ENCODE data around the gene VILL. TPM values are rescaled to one million over a fixed set of nuclear protein-coding genes. Genes with fewer than 3 reads are reported as not detected.

VILL gene
- total RNA-seq, 1 experiment from 2014 or later: 5.7 TPM

GRCh38 chr3:38004415-38005075 is 14.0 kb downstream of the VILL start:
- ChIA-PET CTCF (interaction anchor here (0.9 kb wide), 1 partner anchor 55 kb away, joined by 4 read pairs; no protein-coding TSS in a partner anchor), POLR2A (no interaction called here)
- Histone ChIP-seq H3K9me3 (ENCODE audit: control insufficient read depth, insufficient read depth, low read depth, low read length) (no peaks in the 10 kb centered on the region), H3K27ac (ENCODE audit: low read length) (no peak overlapping the region), H3K27me3 (ENCODE audit: control insufficient read depth, insufficient read depth, low read length) (no peaks in the 10 kb centered on the region), H3K4me1 (ENCODE audit: control insufficient read depth, insufficient read depth, low read length) (no peaks in the 10 kb centered on the region), H3K4me3 (ENCODE audit: low read depth in 2 of 2, low read length in 2 of 2) (no peak overlapping the region), H3K36me3 (ENCODE audit: control insufficient read depth, insufficient read depth, low read length) (no peaks in the 10 kb centered on the region)
- DNase-seq (ENCODE audit: low read depth, low spot score): no peak
- ATAC-seq: peak; percentile 85
- intact Hi-C loops (cut with micrococcal nuclease; ENCODE audit: unreplicated experiment): no loop called here
- in situ Hi-C loops (cut with HindIII; ENCODE audit: low pct_unique_long_range_greater_than_20kb, low sequenced_read_pairs): no loop called here
- TF ChIP-seq REST (IDR thresholded peaks at IDR 0.05; ENCODE audit: insufficient read depth in 1 of 2, low read depth in 2 of 2, low read length in 1 of 2): no peak
- TF ChIP-seq, protein P1, sequence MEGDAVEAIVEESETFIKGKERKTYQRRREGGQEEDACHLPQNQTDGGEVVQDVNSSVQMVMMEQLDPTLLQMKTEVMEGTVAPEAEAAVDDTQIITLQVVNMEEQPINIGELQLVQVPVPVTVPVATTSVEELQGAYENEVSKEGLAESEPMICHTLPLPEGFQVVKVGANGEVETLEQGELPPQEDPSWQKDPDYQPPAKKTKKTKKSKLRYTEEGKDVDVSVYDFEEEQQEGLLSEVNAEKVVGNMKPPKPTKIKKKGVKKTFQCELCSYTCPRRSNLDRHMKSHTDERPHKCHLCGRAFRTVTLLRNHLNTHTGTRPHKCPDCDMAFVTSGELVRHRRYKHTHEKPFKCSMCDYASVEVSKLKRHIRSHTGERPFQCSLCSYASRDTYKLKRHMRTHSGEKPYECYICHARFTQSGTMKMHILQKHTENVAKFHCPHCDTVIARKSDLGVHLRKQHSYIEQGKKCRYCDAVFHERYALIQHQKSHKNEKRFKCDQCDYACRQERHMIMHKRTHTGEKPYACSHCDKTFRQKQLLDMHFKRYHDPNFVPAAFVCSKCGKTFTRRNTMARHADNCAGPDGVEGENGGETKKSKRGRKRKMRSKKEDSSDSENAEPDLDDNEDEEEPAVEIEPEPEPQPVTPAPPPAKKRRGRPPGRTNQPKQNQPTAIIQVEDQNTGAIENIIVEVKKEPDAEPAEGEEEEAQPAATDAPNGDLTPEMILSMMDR (IDR thresholded peaks at IDR 0.05): peak; percentile 80
- BruUV-seq (replicated peaks): no TSS peak

DNA sequence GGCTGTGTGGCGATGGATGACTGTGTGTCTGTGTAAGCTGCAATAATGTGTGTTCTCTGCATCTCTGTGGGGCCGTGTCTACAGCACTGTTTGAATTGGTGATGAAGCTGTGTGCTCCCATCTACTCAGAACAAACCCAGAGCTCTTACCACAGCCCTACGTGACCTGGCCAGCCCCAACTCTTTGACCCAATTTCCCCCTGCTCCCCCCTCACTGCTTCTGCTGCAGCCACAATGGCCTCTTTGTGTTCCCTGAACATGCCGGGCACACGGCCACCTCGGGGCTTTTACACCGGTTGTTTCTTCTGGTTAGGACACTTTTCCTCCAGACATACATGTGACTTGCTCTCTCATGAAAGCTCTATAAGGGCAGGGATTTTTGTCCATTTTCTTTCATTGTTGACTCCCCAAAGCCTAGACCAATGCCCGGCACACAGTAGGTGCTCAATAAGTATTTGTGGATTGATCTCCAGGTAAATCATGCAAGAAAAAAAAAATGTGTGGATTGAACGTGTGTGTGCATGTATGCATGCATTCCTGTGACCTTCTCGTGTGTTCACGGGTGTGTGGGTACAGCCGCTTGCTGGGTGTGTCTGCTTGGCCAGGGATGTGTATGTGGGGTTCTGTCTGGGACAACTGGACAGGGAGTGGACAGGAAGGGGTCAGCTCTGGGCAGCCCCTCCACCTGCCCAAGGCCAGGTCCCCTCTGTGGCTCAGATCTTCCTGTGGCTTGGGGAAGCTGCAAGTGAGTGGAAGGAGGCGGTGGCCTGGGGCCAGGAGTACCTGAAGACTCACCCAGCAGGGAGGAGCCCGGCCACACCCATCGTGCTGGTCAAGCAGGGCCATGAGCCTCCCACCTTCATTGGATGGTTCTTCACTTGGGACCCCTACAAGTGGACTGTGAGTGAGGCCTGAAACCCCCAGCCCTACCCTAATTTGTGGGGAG is 14.8 kb downstream of the VILL start:
- Histone ChIP-seq H3K27ac (ENCODE audit: low read length) (no peak overlapping the region), H3K9me3 (ENCODE audit: control insufficient read depth, insufficient read depth, low read depth, low read length) (no peaks in the 10 kb centered on the region), H3K4me1 (ENCODE audit: control insufficient read depth, insufficient read depth, low read length) (no peaks in the 10 kb centered on the region), H3K27me3 (ENCODE audit: control insufficient read depth, insufficient read depth, low read length) (no peaks in the 10 kb centered on the region), H3K4me3 (ENCODE audit: low read depth in 2 of 2, low read length in 2 of 2) (no peak overlapping the region), H3K36me3 (ENCODE audit: control insufficient read depth, insufficient read depth, low read length) (no peaks in the 10 kb centered on the region)
- ChIA-PET CTCF (no interaction called here), POLR2A (no interaction called here)
- BruUV-seq (replicated peaks): no TSS peak
- TF ChIP-seq TCF7L2 (IDR thresholded peaks at IDR 0.05; ENCODE audit: low read depth, low read length): no peak
- TF ChIP-seq POLR2AphosphoS5 (IDR thresholded peaks at IDR 0.05; ENCODE audit: low read depth, low read length): no peak
- TF ChIP-seq, protein P1 (IDR thresholded peaks at IDR 0.05): no peak
- no peak for TF ChIP-seq SIN3A (IDR thresholded peaks at IDR 0.05; ENCODE audit: borderline replicate concordance, insufficient read depth, low read depth, low read length)
- TF ChIP-seq REST (IDR thresholded peaks at IDR 0.05; ENCODE audit: insufficient read depth in 1 of 2, low read depth in 2 of 2, low read length in 1 of 2): no peak
- in situ Hi-C loops (cut with HindIII; ENCODE audit: low pct_unique_long_range_greater_than_20kb, low sequenced_read_pairs) (no loop called here), intact Hi-C loops (cut with micrococcal nuclease; ENCODE audit: unreplicated experiment) (no loop called here)
- DNase-seq (ENCODE audit: low read depth, low spot score) (no peak), ATAC-seq (no peak)

Data from Panc1 (cell line).